Astrocyte of the spinal cord (primary cell): Measurements from ENCODE around the gene MAIP1.

Experiments used
- DNase-seq: peaks from one replicate; pipeline ENCODE4 v3.0.0; 2011; ENCODE audit warnings: low read depth, low spot score
- H3K4me3 ChIP-seq: 2 replicates; pipeline ENCODE4 v1.5.1; 2011; ENCODE audit warnings: low read depth, mild to moderate bottlenecking, low read length, moderate library complexity
- in situ Hi-C: cut with HindIII; loops from 2 replicates; pipeline ENCODE4 v1.10.0; 2017; ENCODE audit warnings: low sequenced_read_pairs
- TF ChIP-seq, protein P1 (sequence below): IDR thresholded peaks from 2 replicates; pipeline ENCODE4 v1.5.1; 2012; ENCODE audit warnings: low read depth, mild to moderate bottlenecking, low read length, inconsistent platforms

MAIP1 gene

DNA sequence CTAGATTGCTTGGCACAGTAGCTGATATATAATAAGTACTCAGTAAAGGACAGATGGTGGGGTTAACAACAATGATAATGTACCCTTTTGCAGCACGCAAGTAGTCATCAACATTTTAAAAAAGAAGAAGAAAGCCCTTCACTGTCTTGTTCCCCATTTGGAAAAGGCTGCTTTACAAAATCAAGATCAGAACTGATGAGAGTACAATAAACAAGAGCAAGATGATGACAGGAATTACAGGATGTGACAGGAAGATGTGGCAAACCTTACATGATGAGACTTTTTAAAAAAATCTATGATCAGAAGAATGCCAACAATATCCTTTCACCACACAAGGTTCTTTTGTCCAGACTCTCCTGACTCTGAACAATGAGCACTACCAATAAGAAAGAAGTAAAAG is 9.2 kb upstream of the MAIP1 start:
- H3K4me3 ChIP-seq = no peak overlapping the region
- in situ Hi-C loops = no loop called here
- TF ChIP-seq, protein P1, sequence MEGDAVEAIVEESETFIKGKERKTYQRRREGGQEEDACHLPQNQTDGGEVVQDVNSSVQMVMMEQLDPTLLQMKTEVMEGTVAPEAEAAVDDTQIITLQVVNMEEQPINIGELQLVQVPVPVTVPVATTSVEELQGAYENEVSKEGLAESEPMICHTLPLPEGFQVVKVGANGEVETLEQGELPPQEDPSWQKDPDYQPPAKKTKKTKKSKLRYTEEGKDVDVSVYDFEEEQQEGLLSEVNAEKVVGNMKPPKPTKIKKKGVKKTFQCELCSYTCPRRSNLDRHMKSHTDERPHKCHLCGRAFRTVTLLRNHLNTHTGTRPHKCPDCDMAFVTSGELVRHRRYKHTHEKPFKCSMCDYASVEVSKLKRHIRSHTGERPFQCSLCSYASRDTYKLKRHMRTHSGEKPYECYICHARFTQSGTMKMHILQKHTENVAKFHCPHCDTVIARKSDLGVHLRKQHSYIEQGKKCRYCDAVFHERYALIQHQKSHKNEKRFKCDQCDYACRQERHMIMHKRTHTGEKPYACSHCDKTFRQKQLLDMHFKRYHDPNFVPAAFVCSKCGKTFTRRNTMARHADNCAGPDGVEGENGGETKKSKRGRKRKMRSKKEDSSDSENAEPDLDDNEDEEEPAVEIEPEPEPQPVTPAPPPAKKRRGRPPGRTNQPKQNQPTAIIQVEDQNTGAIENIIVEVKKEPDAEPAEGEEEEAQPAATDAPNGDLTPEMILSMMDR = no peak
- DNase-seq = no peak

DNA sequence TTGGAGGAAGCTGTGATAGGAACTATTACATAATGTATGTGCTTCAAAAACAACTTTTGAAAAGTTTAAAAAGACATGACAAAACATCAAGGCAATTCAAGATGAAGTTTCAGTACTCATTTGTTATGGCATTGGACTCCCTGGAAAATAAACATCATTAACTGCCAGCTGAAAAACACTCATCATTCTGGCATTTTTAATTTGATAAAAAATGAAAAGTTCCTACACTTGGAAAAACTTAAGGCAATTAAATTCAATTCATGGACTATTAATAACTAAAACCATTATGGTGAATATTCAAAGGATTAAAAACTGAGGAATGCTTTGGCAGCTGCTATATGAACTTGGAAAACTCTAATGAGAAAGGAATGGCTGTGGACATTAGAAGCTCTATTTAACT is 8.5 kb upstream of the MAIP1 start:
- in situ Hi-C loops = no loop called here
- TF ChIP-seq, protein P1 = no peak
- no peak overlapping the region for H3K4me3 ChIP-seq
- DNase-seq = no peak

DNA sequence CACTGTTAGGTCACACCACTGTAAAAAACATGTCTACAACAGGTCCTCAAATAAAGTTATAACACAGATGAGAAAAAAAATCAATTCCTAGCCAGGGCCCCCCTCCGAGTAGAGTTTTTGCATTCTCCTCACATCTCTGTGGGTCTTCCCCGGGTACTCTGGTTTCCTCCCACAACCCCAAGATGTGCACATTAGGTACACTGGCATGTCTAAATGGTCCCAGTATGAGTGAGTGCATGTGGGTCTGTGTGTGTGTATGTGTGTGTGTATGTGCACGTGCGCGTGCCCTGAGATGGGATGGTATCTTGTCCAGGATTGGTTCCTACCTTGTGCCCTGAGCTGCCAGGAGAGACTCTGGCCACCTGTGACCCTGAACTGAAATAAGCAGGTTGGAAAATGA is 5.0 kb upstream of the MAIP1 start:
- TF ChIP-seq, protein P1 = no peak
- no peak for DNase-seq
- in situ Hi-C loops = no loop called here
- H3K4me3 ChIP-seq = no peak overlapping the region

DNA sequence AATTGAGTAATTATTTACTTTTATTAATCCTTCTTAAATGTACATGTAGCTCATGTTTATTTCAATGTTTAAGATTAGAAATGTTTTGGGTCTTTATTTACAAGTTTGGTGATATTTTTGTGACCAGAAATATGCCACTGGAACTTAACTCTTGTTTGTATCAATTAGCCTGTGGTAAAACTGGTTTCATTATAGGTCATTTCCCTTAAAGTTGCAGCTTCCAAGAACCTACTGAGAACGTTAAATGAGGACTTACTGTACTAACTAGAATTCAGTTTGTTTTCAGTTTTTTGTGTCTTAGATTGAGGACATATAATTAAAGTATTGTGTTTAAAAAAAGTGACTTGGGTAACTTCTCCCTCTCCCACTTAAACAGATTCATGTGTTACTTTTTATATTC is 4.4 kb upstream of the MAIP1 start:
- TF ChIP-seq, protein P1 = no peak
- no peak overlapping the region for H3K4me3 ChIP-seq
- no peak for DNase-seq
- in situ Hi-C loops = no loop called here

DNA sequence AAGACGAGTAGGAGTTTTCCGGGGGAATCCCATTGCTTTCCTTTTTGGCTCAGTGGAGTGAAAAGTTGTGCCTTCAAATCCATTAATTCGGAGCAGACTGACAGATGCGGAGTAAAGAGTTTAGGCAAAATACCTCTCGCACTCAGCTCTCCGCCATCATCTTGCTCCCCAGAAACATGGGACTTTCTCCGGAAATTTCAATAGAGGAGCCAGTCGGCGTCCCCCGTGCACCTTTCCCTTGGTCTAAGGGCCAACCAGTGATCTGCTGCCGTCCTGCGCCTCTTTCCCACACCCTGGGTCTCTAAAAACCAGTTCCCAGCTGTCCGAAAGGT is 409 bp upstream of the MAIP1 start:
- in situ Hi-C loops = no loop called here
- no peak for DNase-seq
- TF ChIP-seq, protein P1 = no peak
- H3K4me3 ChIP-seq = peak overlapping the region; percentile 66

DNA sequence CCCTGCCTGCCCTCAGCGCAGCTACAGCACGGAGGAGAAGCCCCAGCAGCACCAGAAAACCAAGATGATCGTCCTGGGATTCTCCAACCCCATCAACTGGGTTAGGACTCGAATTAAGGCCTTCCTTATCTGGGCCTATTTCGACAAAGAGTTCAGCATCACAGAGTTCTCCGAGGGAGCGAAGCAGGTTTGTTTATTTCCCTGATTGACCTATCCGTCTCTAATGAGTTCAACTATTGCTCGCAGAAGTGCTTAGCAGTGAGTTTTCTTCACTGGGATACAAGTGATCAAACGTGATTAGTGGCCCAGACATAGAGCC is 639 bp downstream of the MAIP1 start:
- peak overlapping the region; percentile 66 for H3K4me3 ChIP-seq
- in situ Hi-C loops = no loop called here
- TF ChIP-seq, protein P1 = no peak
- DNase-seq = no peak

DNA sequence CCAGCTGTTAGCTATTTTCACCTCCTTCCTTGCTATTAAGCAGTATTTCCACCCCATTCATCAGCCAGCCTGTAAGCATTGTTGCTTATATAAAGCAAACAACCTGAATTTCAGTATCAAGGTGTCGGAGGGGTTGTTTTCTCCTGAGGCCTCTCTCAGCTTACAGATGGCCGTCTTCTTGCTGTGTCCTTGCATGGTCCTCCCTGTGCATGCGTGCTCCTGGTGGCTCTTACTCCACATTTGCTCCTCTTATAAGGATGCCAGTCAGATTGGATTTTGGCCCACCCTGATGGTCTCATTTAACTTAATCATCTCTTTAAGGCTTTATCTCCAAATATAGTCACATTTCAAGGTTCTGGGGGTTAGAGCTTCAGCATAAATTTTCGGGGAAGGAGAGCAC is 2.6 kb downstream of the MAIP1 start:
- H3K4me3 ChIP-seq = no peak overlapping the region
- DNase-seq = no peak
- in situ Hi-C loops = no loop called here
- TF ChIP-seq, protein P1 = no peak
